BLaER1 (cell line): ENCODE results near the gene SYT12.
"Not testable (repeated sequence)": the region's sequence is repeated elsewhere in the genome, so short reads cannot be mapped to it uniquely, and the experiment has no call there.

Experiments
- H3K27ac ChIP-seq: shearing (Covaris generic); formaldehyde crosslinking; 2 replicates; pipeline ENCODE4 v1.8.1; 2022
- H3K27me3 ChIP-seq: shearing (Covaris generic); formaldehyde crosslinking; 2 replicates; pipeline ENCODE4 v1.8.1; 2022
- H3K36me3 ChIP-seq: shearing (Covaris generic); formaldehyde crosslinking; 2 replicates; pipeline ENCODE4 v1.8.1; 2022
- H3K4me1 ChIP-seq: shearing (Covaris generic); formaldehyde crosslinking; 2 replicates; pipeline ENCODE4 v1.8.1; 2022
- H3K4me2 ChIP-seq: shearing (Covaris generic); formaldehyde crosslinking; 2 replicates; pipeline ENCODE4 v1.8.1; 2022
- H3K4me3 ChIP-seq: shearing (Covaris generic); formaldehyde crosslinking; 2 replicates; pipeline ENCODE4 v1.8.1; 2022
- H3K9ac ChIP-seq: shearing (Covaris generic); formaldehyde crosslinking; 2 replicates; pipeline ENCODE4 v1.8.1; 2022
- H3K9me3 ChIP-seq: shearing (Covaris generic); formaldehyde crosslinking; 2 replicates; pipeline ENCODE4 v1.8.1; 2022
- H4K20me1 ChIP-seq: shearing (Covaris generic); formaldehyde crosslinking; 2 replicates; pipeline ENCODE4 v1.8.1; 2022
- Cebpa-rat ChIP-seq: shearing (Covaris generic); IDR thresholded peaks from 2 replicates; pipeline ENCODE4 v1.8.1; 2022

Gene SYT12

DNA sequence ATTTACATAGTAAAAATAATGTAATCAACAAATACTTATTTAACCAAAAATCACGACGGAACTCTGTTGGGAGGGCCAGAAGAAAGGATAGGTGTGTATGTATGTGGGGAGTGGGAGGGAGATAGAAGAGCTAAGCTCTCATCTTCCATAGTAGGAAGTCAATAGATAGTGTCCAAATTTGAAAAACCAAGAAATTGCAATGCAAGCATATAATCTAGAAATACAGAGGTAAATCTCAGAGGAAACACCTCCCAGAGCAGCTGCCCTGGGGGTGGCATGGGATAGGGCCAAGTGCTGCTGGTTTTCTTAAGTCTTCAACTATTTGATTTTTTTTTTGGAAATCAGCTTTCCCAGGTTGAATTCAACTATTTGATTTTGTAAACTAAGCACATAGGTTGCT lies 30.9 kb upstream of the SYT12 start:
- Histone ChIP-seq H4K20me1 (no peaks in the 10 kb centered on the region), H3K4me2 (no peak overlapping the region), H3K4me1 (peaks cover 11% of the 10 kb centered on the region), H3K9me3 (no peaks in the 10 kb centered on the region), H3K9ac (no peak overlapping the region), H3K36me3 (no peaks in the 10 kb centered on the region), H3K4me3 (no peak overlapping the region), H3K27me3 (no peaks in the 10 kb centered on the region), H3K27ac (no peak overlapping the region)
- TF ChIP-seq Cebpa-rat: no peak

DNA sequence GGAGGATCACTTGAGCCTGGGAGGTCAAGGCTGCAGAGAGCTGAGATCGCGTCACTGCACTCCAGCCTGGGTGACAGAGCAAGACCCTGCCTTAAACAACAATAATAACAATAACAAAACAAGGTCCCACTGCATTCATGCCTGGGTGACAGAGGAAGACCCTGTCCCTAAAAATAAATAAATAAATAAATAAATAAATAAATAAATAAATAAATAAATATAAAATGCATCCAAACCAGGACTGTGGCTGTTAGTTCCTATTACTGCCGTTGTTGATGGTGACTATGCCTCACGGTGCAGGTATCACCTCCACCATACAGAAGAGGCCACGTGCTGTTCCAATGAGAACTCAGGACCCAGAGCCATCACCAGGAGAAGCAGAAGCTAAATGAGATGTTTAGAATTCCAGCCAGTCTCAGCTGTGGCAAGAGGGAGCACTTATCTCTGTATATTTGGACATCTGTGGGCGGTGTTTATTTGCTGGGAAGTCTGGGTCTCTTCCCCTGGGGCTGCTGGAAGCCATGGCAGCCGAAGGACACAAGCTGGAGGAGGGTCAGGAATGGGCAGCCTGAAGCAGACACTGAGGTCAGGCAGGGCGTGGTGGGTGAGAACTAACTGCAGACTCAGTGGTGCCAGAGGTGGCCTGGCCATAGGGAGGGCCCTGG lies 26.2 kb upstream of the SYT12 start:
- no peak overlapping the region for H3K4me2 ChIP-seq
- H3K27ac ChIP-seq: no peak overlapping the region
- TF ChIP-seq Cebpa-rat: no peak

DNA sequence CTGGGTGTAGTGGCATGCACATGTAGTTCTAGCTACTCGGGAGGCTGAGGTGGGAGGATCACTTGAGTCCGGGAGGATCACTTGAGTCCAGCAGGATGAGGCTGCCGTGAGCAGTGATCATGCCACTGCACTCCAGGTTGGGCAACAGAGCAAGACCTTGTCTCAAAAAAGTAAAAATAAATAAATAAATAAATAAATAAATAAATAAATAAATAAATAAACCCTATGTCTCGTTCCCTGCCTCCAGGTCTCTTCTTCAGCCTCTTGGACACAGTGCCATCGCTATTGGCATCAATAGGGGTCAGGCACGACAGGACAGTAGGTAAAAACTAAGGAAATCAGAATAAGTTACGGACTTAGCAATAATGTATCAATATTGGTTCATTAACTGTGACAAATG lies 23.4 kb upstream of the SYT12 start:
- Histone ChIP-seq H3K4me2 (no peak overlapping the region), H3K9ac (no peak overlapping the region), H3K4me3 (no peak overlapping the region), H3K4me1 (no peaks in the 10 kb centered on the region), H3K36me3 (no peaks in the 10 kb centered on the region), H4K20me1 (no peaks in the 10 kb centered on the region), H3K27me3 (no peaks in the 10 kb centered on the region), H3K9me3 (no peaks in the 10 kb centered on the region), H3K27ac (no peak overlapping the region)
- TF ChIP-seq Cebpa-rat: no peak

More for the DNA sequence above, 26.2 kb upstream of the SYT12 start:
- no peak overlapping the region for H3K4me3 ChIP-seq
- no peaks in the 10 kb centered on the region for H3K36me3 ChIP-seq
- H3K27me3 ChIP-seq: no peaks in the 10 kb centered on the region
- H3K4me1 ChIP-seq: no peaks in the 10 kb centered on the region
- H4K20me1 ChIP-seq: no peaks in the 10 kb centered on the region
- no peaks in the 10 kb centered on the region for H3K9me3 ChIP-seq
- H3K9ac ChIP-seq: no peak overlapping the region

DNA sequence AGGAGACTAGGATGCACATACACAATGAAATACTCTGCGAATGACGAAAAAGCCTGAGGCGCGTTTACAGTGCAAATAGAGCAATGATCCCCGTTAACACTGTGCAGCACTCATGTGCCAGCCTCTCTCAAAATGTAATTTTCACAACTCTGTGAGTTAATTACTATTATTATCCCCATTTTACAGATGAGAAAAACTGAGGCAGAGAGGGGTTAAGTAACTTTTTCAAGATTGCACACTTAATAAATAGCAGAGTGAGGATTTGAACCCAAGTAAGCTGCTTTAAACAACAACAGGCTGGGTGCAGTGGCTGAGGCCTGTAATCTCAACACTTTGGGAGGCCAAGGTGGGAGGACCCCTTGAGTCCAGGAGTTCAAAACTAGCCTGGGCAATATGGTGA lies 21.6 kb upstream of the SYT12 start:
- H3K4me3 ChIP-seq: no peak overlapping the region
- TF ChIP-seq Cebpa-rat: no peak
- no peak overlapping the region for H3K27ac ChIP-seq
- no peaks in the 10 kb centered on the region for H3K27me3 ChIP-seq
- no peak overlapping the region for H3K4me2 ChIP-seq
- no peaks in the 10 kb centered on the region for H3K4me1 ChIP-seq
- H3K9me3 ChIP-seq: no peaks in the 10 kb centered on the region
- no peaks in the 10 kb centered on the region for H3K36me3 ChIP-seq
- no peak overlapping the region for H3K9ac ChIP-seq
- no peaks in the 10 kb centered on the region for H4K20me1 ChIP-seq

DNA sequence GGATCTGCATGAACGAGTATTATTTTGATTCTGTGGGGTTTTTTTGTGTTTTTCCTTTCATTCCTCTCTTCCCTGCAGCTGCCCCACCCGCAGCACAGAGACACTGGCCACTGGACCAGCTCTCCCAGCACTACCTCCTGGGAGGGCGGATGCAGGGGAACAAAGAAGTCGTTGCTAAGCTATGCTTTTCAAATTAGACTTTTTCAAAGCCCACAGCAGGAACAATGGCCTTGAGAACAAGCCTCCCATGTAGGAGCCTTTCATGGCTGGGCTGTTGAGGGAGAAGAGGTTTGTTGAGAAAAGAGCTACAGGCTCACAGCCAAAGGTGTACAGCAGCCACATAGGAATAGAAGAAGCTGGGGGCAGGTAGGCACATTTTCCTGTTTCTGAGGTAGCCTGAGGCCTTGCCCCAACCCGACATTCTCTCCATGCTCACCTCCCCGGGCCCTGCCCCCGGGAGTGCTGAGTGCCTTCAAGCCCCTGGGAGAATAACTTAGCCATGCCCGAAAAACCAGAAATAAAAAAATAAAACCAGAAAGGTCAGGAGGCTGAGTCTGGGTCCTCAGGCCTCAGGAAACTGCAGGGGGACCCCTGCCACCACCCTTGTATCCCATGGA lies 20.5 kb upstream of the SYT12 start:
- H3K9ac ChIP-seq: no peak overlapping the region
- H3K9me3 ChIP-seq: no peaks in the 10 kb centered on the region
- H4K20me1 ChIP-seq: no peaks in the 10 kb centered on the region
- no peak for TF ChIP-seq Cebpa-rat
- H3K36me3 ChIP-seq: no peaks in the 10 kb centered on the region
- H3K4me1 ChIP-seq: no peaks in the 10 kb centered on the region
- H3K27me3 ChIP-seq: no peaks in the 10 kb centered on the region
- no peak overlapping the region for H3K4me3 ChIP-seq
- no peak overlapping the region for H3K4me2 ChIP-seq
- H3K27ac ChIP-seq: no peak overlapping the region

DNA sequence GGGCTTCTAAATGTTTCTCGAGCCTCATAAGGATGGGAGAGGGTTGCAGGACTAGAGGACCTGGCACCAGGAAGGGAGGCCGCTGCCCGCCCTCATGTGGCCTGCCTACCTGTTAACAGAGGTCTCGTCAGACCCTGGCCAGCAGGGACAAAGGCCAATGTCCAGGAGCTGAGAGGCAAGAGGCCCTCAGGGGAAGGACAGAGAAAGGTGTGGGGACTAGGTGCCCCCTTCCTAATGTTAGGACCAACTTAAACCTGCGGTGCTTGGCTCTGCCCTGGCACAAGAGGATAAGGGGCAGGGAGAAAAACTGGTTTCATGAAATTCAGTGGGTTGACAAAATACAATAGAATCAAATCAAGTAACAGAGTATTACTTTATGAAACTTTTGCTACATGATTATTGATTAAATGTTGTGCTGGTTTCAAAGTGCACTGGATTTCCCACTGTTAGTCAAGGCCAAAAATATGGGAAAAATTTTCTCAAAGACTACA lies 20.0 kb upstream of the SYT12 start:
- H3K4me2 ChIP-seq: no peak overlapping the region

DNA sequence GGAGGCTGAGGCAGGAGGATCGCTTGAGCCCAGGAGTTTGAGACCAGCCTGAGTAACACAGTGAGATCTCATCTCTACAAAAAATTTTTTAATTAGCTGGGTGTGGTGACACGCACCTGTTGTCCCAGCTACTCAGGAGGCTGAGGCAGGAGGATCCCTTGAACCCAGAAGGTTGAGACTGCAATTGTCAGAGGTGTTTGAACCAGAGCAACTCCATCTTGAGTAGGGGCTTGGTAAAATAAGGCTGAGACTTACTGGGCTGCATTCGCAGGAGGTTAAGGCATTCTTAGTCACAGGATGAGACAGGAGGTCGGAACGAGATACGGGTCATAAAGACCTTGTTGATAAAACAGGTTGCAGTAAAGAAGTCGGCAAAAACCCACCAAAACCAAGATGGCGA lies 17.7 kb upstream of the SYT12 start:
- not testable (repeated sequence) for H3K27ac ChIP-seq, H4K20me1 ChIP-seq, H3K27me3 ChIP-seq, H3K4me2 ChIP-seq, H3K9me3 ChIP-seq, H3K9ac ChIP-seq, H3K4me3 ChIP-seq, H3K36me3 ChIP-seq, H3K4me1 ChIP-seq

More for the DNA sequence above, 20.0 kb upstream of the SYT12 start:
- Histone ChIP-seq H3K36me3 (no peaks in the 10 kb centered on the region), H3K4me3 (no peak overlapping the region), H3K9ac (no peak overlapping the region), H3K27ac (no peak overlapping the region), H3K9me3 (no peaks in the 10 kb centered on the region), H4K20me1 (no peaks in the 10 kb centered on the region), H3K27me3 (no peaks in the 10 kb centered on the region), H3K4me1 (no peaks in the 10 kb centered on the region)
- no peak for TF ChIP-seq Cebpa-rat

DNA sequence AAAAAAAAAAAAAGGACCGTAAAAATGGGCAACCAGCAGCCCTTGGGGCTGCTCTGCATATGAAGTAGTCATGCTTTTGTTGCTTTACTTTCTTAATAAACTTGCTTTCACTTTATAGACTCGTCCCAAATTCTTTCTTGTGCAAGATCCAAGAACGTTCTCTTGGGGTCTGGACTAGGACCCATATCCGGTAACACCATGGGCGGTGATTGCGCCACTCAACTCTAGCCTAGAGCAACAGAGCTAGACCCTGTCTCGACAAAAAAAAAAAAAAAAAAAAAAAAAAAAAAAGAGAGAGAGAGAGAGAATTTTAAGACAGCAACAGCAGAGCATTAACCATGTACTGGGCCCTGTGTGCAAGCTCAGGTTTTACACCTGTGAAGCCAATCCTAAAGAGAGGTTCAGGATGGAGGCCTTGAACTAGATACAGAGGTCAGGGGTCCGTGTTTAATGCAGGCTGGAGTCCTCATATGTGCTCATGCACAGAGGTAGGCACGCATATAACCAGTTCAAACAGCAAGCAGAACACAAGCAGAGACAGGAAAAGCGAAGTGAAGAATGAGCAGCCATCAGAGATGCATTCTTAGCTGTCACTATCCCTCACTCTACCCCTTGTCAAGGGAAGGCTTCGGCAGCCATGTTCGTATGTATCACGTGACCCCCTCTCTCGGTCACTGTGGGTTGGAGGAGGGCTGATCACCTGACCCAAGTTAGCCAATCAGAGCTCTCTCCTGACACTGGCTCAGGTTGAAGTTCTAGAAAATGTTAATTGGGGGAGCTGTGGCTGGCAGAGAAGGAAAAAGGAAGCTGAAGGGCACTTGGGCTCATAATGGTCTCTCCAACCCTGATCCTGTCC lies 16.7 kb upstream of the SYT12 start:
- Histone ChIP-seq H3K9ac (no peak overlapping the region), H3K9me3 (no peaks in the 10 kb centered on the region), H3K36me3 (no peaks in the 10 kb centered on the region), H4K20me1 (no peaks in the 10 kb centered on the region), H3K4me1 (no peaks in the 10 kb centered on the region), H3K4me3 (no peak overlapping the region), H3K4me2 (no peak overlapping the region), H3K27ac (no peak overlapping the region), H3K27me3 (no peaks in the 10 kb centered on the region)
- no peak for TF ChIP-seq Cebpa-rat

DNA sequence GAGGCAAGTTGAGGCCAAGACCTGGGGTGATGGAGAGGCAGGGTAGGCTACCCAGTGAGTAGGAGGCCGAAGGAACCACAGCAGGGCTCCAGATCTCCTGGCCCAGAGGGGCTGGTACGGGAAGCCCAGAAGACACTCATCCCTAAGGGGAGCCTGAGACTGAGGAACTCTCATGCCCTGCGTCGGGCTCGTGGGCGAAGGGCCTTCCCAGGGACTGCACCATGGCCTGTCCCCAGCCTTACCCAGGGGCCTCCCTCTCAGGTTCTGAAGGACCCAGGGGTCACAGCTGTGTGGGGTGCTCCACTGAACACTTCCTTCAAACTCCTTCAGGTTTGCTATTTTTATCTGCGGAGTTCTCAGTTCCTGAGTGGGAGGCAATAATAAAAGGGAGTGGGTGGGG lies 15.8 kb upstream of the SYT12 start:
- Histone ChIP-seq H3K27ac (no peak overlapping the region), H3K36me3 (no peaks in the 10 kb centered on the region), H4K20me1 (no peaks in the 10 kb centered on the region), H3K4me3 (no peak overlapping the region), H3K9ac (no peak overlapping the region), H3K4me2 (no peak overlapping the region), H3K4me1 (no peaks in the 10 kb centered on the region), H3K27me3 (no peaks in the 10 kb centered on the region), H3K9me3 (no peaks in the 10 kb centered on the region)
- TF ChIP-seq Cebpa-rat: no peak

DNA sequence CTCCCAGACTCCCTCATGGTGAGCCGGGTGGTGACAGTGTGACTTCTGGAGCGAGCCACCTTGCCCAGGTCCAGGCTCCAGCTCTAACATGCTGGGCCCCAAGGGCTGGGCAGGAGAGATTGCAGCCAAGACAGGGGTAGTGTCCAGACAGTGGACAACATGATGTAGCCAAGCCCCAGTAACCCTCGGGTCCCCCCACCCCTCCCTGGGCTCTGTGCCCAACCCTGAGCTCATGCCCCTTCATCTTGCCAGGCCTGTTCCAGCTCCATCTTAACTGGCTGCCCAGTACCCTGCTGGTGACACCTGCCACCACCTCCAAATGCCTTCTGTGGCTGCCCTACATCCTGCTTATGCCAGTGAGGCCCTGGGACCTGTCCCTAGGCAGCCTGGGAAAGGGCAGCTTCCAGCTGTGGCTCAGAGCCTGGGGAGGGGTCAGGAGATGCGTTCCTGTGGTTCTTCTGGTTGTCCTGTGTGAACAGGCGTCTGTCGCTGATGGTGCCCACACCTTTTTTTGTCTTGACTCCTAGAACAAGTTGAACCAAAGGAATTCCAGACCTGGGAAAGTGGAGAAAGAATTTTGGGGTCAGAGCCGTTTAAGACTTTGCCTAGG lies 12.5 kb upstream of the SYT12 start:
- H3K36me3 ChIP-seq: no peaks in the 10 kb centered on the region
- no peak overlapping the region for H3K27ac ChIP-seq

More for the DNA sequence above, 12.5 kb upstream of the SYT12 start:
- H3K9ac ChIP-seq: no peak overlapping the region
- no peak for TF ChIP-seq Cebpa-rat
- no peak overlapping the region for H3K4me2 ChIP-seq
- no peaks in the 10 kb centered on the region for H3K27me3 ChIP-seq
- H3K9me3 ChIP-seq: no peaks in the 10 kb centered on the region
- H3K4me3 ChIP-seq: no peak overlapping the region
- H3K4me1 ChIP-seq: no peaks in the 10 kb centered on the region
- H4K20me1 ChIP-seq: no peaks in the 10 kb centered on the region
